NCI-H2196 (cell line): Measurements from ENCODE around the gene SYNM.

Experiments
- DNase-seq: peaks from one replicate; lab custom pipeline; 2025; ENCODE audit not compliant: unreplicated experiment; lab: John Stamatoyannopoulos, UW

SYNM gene

DNA sequence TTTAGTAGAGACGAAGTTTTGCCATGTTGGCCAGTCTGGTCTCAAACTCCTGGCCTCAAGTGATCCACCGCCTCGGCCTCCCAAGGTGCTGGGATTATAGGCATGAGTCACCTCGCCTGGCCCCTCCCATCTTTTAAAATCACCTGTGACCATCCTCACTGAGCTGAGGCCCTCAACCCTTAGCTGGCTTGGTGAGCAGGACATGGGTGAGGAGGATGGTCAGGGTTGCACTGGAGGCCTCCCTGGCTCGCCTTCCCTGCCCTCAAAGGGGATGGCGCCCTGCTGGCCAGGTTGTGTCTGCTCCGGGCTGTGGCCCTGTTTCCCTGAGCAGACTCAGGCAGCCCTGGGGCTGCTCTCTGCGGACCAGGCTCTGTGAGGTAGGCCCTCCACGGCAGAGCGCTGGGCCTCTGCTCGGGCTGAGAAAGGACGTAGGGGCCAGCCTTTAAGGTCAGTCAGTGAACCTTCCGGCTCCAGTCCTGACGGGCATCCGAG is 33.7 kb downstream of the SYNM start:
- no peak for DNase-seq

DNA sequence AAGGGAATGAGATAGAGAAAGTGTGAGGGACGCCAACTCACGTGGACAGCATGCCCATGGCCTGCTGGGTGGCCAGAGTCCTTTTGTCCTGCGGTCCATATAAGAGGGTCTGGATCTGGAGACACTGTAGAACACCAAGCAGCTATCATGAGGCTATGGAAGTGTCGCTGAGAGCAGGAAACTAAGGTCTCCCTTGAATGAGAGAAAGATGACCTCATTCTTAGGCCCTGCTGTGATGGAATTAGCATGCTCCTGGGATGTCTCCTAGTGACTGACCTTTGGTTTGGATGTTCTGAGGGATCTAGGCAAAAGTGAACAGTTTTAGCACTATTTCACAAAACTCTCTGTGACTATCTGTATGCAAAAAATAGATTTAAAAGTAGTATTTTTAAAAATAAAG is 34.4 kb downstream of the SYNM start:
- no peak for DNase-seq

DNA sequence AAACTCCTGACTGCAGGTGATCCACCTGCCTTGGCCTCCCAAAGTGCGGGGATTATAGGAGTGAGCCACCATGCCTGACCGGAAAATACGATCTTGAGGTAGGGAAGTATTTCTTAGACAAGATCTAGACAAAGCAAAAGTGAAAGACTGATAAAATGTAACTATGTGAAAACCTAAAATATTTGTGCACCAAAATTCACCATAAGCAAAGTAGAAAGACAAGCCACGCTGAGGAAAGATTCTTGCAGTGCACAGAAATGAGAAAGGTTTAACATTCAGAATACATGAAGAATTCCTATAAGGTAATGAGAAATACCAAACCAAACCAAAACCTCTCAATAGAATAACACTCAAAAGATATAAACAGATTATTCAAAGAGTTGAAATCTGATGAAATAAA is 35.7 kb downstream of the SYNM start:
- no peak for DNase-seq

DNA sequence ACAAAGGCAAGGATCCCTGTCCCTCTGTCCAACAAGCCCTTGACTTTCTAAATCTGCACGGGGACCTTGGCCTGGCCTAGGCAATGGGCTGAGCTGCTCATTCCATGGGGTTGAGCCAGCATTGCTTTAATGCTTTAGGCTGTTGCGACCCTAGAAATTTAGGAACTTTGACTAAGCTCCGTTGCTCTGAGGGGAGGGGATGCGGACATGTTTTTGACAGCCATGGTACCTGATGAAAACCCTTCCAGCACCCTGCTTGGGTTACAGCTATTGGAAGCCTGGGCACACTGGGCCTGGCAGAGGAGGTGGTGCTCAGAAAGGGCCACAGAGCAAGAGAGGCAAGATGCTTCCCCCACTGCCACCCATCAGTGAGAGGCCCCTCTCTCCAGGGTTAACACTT is 37.1 kb downstream of the SYNM start:
- DNase-seq, result no peak

DNA sequence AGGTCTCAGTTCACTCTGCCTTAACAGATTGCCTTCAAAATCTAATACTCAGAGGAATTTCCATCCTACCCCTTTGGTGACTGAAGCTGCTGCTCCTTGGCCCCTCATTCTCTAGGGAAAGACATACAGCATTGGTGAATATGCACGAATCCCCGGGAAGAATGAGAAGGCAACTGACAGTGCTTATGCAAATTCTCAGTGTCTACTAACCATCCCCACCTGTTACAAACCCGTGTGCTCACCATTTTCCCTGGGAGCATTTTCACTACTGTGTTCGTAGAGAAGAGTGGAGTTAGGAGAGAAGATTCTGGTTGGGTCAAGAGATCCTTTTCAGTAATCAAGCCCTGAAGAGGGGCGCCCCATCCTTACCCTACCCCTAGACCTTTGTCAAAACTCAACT is 37.7 kb downstream of the SYNM start:
- DNase-seq, result no peak

DNA sequence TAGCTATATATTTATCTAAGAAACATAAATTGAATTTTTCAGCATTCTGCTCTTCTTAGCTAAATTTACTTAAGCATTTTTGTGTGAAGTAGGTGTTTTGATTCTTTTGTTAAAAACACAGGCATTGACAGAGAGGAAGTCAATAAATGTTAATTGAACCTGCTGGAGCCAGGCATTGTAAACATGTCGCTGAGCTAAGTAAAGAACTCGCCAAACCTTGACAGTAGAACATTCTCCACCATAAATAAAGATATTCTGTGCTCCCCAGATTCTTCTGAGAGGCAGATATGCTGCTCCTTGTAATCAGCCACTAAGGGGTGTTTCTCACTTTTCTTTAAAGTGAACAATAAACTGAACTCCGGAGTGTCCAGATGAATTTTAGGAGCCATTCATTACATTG is 38.4 kb downstream of the SYNM start:
- no peak for DNase-seq

DNA sequence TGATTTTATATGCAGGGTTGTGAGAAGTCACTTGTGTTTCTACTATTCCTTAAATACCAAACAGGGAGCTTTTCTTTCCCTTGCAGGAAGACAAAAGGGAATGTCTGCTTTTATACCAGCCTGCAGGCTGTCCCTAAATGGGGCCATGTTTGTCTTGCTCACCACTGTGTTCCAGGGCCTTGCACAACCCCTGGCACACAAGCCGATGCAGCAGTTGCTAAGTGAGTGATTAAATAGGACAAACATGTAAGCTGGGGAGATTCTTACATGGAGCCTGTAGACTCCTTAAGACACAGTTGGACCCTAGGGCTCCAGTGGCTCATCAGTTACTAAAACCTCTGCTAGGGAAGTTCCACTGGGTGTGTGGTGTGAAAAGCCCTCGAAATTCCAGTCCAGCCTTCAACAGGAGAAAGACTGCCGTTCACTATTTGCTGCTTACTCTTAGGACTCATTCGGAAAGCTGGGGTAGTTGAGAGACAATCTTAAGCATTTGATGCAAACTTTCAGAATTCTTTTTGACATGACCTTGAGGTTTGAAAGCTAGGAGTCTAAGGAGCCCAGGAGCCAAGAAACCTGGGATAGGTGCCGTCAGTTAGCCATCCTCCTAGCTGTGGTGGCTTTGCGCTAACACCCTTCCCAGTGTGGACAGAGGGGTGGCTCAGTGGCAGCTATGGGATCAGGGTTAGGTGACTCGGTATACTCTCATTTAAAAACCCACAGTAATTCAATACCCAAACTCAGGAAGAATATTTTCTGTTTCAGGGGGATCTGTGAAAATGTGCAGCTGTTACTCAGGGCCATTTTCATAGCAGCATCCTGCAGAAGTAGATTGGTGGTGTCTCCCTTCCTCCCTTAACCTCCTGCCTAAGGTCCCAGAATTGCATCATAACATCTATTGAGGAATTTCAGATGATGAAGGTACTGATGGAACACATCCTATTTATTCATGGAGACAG is 39.1 kb downstream of the SYNM start:
- no peak for DNase-seq

DNA sequence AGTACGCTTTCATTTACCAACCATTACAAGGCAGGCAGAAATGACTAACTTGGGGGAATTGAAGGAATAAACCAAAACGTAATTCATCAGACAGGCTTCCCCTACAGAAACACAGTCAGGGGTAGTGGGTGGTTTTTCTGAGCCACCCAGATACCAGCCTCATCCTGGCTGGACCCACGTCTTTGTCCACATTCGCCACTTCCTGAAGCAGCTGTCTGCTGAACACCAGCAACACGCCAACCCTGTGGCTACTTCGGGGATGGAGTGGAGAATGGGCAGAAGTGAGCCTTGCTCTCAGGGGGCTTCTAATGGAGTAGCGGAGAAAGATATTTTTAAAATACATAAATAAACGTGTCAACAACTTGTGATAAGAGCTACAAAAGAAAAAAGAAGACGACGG is 40.1 kb downstream of the SYNM start:
- no peak for DNase-seq

DNA sequence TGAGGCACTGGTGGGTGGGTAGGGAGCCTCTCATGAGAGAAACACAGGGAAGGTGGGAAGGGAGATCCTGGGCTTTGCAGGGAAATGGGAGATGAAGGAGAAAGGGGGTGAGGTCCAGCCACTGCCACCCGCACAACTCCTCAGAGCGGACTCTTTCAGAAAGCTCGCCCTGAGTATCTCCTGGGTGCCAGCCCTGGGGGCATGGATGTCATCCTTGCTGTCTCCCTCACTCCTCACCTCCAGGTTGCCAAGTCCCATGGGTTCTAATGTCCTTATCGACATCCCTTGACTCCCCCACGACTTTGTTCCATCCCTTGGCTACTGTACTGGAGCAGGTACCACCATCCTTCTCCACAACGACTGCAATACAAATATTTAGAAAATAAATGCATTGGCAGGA is 40.9 kb downstream of the SYNM start:
- DNase-seq, result no peak

DNA sequence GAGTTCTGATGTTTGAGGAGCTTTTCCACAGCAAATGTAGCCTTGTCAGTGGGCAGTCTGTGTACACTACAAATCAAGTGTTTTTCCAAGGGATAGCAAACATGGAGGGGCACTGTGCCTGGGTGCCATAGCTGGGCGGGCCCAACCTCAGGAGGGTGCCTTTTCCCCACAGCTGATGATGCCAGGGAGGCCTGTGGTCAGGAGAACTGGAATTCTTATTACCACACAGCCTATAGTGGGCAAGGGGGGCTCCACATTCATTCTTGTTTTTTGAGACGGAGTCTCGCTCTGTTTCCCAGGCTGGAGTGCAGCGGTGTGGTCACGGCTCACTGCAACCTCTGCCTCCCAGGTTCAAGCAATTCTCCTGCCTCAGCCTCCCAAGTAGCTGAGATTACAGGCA is 41.8 kb downstream of the SYNM start:
- DNase-seq, result no peak

DNA sequence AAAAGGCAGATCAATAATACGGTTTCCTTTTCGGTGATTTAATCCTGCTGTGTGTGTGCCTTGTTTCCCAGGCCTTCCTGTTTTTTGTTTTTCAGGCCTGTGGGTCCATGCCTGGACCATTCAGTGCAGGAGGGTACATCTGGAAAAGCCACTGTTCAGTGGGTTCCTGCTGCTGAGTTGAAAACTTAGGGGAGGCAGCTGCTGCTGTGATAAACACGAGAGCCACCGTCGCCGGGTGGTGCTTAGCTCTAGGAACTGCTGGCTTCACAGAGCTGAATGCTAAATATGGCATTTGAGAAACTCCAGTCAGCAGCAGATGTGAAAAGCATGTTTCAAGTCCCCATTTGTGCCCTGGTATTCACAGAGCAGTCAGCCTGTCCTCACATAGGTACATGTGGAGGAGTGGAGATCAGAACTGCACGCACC is 44.0 kb downstream of the SYNM start:
- no peak for DNase-seq

DNA sequence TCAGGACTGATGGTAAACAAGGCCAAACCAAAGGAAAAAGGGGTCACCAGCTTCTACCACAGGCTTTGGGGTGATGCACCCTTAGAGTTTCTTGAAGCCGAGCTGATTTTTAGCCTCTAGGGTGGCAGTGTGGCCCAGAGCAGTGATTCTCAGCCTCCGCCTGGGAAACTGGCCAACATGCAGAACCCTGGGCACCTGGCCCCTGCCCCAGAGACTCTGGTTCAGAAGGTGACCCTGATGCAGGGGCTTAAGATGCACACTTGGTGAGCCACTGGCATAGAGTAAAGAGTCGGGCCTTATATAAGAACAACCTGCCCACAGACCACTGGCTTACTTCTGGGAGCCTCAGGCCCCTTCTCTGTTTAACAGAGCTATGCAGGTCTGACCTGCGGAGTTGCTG is 44.5 kb downstream of the SYNM start:
- DNase-seq, result no peak

DNA sequence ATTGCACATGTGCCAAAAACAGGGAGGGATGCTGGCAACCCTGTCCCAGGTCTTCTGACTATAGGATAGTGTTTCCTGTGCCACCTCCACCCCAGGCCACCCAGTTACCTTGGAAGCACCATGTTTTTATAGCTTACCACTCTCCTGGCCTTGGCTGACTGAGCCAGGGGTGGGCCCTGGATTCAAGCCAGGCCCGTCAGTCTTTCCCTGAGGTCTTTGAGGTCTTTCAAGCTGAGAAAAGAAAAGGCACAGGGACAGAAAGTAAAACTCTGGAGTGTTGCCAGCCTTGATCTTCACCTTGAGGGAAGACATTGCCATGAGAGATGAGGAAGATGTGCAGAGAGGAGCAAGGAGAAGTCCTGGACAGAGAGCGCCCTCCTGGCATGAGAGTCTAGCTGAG is 46.3 kb downstream of the SYNM start:
- DNase-seq, result no peak

DNA sequence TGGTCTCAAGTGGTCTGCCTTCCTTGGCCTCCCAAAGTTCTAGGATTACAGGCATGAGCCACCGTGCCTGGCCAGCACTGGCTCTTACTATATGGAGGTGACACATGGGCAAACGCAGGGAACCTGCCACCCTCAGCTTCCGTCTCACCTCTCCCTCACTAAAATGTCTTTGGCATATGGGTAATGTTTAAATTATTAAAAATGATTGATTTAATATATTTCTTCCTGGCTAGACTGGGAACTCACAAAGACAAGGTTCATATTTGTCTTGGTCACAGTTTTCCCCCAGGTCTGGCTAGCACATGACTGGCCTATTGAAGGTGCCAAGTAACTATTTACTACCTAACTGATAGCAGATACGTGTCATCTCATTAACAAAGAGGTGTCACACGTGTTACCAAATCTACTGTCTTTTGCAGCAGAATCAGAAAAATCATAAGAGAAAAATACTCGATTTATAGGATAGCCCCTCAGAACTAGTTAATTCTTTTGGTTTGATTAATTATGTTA is 48.2 kb downstream of the SYNM start:
- no peak for DNase-seq

DNA sequence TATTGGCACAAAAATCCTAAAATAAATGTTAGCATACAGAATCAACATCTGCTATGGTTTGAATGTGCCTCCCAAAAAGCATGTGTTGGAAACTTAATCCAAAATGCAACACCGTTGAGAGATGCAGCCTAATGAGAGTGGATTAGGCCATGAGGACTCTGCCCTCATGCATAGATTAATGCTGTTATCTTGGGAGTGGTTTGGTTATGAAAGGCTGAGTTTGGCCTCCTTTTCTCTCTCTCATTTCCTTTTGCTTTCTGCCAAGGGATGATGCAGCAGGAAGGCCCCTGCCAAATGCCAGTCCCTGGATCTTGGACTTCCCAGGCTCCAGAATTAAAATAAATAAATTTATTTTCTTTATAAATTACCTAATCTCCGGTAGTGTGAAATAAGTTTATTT is 49.4 kb downstream of the SYNM start:
- no peak for DNase-seq

DNA sequence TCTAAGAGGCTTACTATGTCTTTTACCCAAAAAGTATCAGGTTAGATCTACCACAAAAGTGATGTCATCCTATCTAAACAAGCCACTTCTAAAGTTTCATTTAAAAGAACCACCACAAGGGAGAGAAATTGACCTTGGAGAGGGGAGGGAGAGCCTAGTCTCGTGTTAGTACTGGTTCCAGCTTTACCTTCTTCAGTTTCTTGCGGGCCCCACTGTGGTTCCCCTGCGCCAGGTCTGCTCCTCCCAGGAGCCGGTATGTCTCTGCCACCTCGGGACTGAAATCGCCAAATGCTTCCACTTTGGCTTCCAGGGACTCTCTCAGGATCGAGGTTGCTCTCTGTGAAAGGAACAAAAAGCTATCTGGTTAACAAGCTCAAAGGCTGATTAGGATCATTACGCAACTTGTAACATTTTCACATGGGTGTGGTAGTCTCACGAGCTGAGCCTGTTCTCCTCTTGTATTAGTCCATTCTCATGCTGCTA is 51.1 kb downstream of the SYNM start:
- DNase-seq, result no peak

DNA sequence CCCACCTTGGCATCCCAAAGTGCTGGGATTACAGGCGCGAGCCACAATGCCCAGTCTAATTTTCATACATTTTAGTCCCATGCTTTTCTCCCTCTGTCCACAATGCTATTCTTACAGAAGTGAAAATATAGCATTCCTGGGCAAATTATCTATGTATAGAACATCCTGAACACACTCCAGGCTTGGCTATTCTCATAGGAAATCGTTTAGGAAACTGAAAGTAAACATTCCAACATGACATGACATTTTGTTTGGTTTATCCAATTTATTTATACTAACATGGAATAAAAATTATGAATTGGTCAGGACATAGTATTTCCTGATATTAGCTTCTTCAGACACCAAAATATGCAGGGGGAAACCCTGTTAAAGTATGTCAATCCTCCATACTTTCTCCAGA is 52.6 kb downstream of the SYNM start:
- DNase-seq, result no peak

DNA sequence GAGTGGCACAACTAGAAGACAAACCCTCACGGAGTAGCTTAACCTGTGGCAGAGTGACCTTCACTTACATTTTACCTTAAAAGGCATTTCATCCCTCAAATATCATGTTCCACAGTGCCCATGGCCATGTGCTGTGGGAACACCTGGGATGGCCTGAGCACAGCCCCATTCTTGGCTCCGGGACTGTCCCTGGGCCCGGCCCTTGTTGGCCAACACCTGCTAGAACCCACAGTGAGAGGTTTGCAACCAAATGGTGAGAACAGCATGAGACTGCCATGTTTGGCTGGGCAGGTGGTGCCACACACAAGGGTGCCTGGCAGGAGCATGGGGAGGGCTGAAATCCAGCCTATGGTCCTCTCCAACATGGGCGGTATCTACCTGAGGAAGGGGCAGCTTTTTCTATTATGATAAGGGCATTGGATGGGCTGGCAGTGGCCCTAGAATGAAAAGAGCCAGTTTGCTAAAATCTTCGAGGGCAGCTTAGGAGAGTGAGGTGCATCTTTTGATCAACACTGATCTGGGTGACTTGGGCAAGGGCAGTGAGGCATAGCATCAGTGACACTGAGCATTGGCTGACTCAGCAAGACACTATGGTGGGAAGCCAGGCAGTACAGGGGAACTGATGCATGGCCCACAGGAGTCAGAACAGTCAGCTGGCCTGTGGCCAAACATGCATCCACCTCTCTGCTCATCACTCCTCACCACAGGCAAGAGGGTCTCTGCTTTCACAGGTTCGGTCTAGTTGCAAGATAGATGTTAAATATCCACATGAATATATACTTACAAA is 53.9 kb downstream of the SYNM start:
- no peak for DNase-seq

DNA sequence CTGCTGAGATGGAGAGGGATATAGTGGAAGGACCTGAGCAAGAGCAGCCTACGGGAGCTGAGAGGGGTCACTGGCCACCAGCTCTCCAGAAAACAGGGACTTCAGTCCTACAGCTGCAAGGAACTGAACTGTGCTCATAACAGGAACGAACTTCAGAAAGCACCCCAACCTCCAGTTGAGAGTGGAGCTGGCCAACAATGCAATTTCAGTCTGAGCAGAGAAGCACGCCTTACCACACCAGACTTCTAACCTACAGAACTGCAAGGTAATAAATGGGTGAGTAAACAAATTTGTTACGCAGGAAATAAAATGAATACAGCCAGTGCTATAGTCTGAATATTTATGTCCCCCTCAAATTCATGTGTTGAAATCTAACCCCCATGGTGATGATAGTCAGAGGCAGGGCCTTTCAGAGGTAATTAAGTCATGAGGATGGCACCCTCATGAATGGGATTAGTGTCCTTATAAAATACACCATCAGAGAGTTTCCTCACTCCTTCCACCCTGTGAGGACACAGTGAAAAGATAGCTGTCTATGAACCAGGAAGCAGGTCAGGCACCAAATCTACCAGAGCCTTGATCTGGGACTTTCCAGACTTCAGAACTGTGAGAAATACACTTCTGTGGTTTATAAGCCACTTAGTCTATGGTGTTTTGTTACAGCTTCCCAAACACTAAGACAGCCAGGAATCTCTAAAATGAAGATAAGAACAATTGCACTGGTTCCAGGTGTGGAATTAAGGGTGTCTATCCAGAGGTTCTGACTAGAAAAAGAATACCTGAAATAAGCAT is 58.6 kb downstream of the SYNM start:
- DNase-seq, result no peak

DNA sequence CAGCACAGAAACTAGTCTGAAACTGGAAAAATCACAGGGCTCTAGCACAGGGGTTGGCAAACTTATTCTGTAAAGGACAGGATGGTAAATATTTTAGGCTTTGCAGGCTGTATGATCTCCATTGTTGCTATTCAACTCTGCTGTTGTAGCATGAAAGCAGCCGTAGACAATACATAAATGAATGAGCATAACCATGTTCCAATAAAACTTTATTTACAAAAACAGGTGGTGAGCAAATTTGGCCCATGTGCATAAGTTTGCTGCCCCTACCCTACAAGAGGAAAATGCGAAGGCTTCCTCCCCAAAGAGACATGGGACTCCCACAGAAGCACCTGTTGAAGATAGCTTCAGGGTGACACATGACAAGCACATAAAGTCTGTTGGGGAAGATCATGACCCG is 59.2 kb downstream of the SYNM start:
- no peak for DNase-seq
